NCI-H1417 (cell line): ENCODE data around the gene KCNAB2.
A peak's percentile ranks its signal among the peaks of the same experiment; 100 is the strongest.
"Not testable (repeated sequence)": the region's sequence is repeated elsewhere in the genome, so short reads cannot be mapped to it uniquely, and the experiment has no call there.

Experiments
- DNase-seq, 3 experiments: peaks; one replicate each; lab custom pipeline; 2025; lab: John Stamatoyannopoulos, UW

KCNAB2 gene

DNA sequence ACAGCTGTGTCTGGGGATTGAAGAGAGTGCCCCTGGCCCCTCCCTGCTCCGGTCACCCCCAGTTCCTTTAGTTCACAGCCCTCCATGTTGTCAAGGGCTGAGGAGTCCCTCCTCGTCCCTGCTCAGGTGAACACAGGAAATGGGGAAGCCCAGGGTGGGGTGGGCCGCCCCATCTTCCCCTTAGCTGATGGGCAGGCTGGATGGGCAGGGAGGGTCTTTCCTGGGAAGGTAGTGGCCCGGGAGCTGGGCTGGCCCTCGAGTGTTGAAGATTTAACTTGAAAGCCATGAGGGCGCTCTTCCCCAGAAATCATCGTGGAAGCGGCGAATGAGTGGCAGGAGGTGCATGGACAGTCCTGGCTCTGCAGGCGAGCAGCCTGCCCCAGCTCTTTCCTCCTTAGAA lies 35.1 kb upstream of the KCNAB2 start:
- no peak for DNase-seq

- DNase-seq = no peak
Observed at GRCh38 chr1:6011161-6011945, 34.3 kb upstream of the KCNAB2 start.

DNA sequence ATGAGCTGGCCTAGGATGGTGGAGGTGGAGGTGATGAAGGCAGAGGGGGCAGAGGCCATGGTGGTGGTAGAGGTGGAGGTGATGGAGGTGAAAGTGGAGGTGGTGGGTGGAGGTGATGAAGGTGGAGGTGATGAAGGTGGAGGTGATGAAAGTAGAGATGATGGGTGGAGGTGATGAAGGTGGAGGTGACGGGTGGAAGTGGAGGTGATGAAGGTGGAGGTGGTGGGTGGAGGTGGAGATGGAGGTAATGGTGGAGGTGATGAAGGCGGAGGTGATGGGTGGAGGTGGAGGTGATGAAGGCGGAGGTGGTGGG lies 33.8 kb upstream of the KCNAB2 start:
- DNase-seq = no peak

DNA sequence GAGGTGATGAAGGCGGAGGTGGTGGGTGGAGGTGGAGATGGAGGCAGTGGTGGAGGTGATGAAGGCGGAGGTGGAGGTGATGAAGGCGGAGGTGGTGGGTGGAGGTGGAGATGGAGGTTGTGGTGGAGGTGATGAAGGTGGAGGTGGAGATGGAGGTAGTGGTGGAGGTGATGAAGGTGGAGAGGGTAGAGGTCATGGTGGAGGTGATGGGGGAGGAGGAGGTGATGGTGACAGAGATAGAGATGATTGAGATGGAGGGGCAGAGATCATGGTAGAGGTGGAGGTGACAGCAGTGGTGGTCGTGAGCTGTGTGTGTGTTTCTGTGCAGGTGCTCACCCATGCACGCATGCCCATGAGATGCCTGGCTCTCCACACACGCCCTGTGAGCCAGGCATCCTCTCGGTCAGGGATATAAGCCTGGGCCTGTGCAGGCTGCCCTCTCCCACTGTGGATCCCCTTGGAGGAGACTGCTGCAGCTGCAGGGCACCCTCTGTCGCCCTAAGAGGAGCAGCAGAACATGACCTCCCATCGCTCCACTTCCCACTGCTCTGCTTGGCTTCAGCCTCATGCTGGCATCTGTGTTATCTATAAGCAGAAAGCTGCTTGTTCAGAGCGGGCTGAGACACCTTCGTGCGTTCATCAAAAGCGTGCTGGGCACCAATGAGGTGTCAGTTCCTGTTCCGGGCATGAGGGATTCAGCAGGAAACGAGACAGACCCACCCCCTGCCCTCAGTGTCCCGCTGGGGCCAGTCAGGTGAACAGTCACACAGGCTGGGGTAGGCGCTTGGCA lies 33.0 kb upstream of the KCNAB2 start:
- DNase-seq = no peak

GRCh38 chr1:6013491-6013890 lies 32.2 kb upstream of the KCNAB2 start:
- DNase-seq = no peak

DNA sequence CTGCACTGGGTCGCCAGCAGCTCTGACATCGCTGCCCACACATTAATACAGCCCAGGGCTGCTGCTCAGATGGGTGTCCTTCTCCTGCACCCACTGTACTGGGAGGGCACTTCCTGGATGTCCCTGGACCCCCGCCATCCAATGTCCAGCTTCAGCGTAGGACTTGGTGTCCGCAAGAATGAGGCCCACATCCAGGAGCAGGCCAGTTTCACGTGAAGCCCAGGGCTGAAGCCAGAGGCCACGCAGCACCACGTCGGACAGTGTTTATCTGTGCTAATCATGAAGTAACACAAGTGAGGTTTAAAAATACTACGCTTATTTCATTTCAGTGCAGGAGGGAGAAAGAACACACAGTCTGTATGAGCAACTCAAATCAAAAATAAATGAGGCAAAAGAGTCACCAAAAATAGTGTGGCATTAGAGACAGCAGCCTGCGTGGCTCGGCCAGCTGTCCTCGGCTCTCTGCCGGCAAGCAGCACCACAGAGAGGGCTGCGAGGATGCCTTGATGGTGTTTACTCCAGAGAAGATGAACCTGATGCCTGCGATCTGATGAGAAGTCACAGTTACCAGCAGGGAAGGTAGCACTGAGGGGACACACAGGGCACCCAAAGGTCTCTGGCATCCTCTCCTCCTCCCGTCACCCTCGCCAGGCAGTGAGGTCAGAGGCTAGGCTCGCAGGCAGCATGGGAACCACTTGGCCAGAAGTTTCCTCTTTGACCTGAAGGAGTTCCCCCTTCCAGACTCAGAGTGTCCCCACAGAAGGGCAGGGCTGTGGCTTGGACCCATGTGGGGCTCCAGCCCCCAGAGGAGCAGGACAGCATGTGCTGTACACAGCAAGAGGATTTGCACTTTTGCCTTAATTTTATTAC lies 31.3 kb upstream of the KCNAB2 start:
- no peak for DNase-seq

GRCh38 chr1:6016191-6016865 lies 29.4 kb upstream of the KCNAB2 start:
- no peak for DNase-seq

- DNase-seq = not testable (repeated sequence)
Observed at GRCh38 chr1:6017654-6018053, 28.0 kb upstream of the KCNAB2 start.

DNA sequence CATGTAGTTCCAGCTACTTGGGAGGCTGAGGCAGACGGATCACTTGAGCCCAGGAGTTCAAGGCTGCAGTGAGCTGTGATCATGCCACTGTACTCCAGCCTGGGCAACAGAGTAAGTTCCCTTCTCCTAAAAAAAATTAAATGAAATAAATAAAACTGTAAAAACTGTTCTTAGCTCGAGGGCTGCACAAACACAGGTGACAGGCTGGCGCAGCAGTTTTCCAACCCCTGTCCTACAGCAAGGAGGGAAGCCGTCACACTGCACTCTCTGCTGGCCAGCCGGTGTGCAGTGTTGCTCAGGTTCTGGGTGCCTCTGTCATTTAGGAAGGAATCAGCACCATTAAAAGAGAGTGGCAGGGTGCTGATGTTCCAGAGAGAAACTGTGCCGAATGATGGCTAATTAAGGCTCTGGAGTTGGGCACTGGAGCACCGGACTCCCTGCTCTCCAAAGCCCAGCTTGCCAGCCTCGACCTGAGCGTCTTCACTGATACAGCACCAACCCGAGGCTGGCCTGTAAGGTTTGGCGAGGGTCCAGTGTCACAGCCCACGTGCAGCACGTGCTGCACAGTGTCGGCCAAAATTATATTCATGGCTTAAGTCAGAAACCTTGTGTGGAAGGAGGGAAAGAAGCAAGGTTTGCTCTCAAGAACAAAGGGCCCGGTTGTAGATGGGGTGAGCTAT lies 26.4 kb upstream of the KCNAB2 start:
- no peak for DNase-seq

DNA sequence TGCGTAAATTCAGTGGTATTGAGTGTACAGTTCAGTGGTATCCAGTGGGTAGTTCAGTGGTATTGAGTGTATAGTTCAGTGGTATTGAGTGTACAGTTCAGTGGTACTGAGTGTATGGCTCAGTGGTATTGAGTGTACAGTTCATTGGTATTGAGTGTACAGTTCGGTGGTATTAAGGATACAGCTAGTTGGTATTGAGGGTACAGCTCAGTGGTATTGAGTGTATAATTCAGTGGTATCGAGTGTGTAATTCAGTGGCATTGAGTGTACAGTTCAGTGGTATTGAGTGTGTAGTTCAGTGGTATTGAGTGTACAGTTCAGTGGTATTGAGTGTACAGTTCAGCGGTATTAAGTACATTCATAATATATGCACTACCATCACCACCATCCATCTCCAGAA lies 23.5 kb upstream of the KCNAB2 start:
- no peak for DNase-seq

- DNase-seq = no peak
Observed at GRCh38 chr1:6023346-6023745, 22.3 kb upstream of the KCNAB2 start.

- no peak for DNase-seq
Observed at GRCh38 chr1:6024376-6024775, 21.3 kb upstream of the KCNAB2 start.

GRCh38 chr1:6025269-6026094 lies 20.2 kb upstream of the KCNAB2 start:
- DNase-seq = peak in 1 of 3 experiments; percentile 34

- DNase-seq = peak; percentile 71 to 93 (median 89)
Observed at GRCh38 chr1:6026095-6026809, 19.4 kb upstream of the KCNAB2 start.

GRCh38 chr1:6027591-6027990 lies 18.1 kb upstream of the KCNAB2 start:
- no peak for DNase-seq

DNA sequence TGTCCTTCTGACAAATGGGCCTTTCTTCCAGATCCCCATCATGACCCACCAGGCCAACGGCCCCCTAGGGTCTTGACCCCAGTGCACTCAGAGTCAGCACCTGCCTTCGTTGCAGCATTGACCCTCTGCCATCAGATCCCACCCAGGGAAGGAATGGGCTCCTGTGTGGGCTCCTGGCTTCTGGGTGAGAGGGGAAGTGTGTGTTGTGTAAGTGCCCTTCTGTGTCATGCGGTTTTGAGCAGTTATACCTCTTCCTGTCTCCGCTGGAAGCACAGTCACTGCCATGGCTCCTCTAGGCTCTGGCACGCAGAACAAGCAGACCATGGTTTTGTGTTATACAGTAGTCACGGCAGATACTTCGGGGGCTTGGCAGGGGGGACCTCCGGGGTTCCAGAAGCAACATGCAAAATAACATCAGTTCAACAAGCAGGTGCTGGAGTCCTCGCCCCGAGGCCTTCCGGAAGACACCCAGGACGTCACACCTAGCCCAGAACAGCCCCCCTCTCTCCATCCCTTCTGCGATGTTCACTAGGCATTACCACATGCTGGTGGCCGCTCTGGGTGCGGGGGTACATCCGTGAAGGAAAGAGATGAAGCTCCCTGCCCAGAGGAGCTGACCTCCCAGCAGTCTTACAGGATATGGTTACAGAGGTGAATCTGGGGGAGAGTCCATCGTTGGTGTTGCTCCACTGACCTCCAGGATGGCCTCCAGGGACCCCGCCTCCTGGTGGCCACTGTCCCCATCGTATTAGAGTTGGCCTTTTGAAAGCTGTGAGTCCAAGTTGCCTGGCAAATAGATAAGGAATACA lies 17.4 kb upstream of the KCNAB2 start:
- DNase-seq = no peak

- DNase-seq = no peak
Observed at GRCh38 chr1:6029351-6029750, 16.3 kb upstream of the KCNAB2 start.

DNA sequence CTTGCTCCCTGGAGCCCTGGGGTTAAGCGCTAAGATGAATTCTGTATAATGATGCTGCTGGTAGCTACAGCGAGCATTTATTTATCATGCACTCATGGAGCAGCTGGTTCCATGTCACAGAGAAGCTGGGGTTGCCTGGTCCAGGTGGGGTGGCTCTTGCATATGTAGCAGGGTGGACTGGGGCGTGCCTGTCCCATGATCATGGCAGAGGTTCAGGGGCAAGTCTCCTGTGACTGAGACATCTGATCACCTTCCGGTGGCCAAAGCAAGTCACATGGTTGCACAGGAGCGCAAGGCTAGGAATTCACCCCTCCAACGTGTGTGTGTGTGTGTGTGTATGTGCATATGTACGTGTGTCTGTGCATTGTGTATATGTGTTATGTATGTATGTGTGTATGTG lies 15.6 kb upstream of the KCNAB2 start:
- no peak for DNase-seq
